Cardiac fibroblast (primary cell): ENCODE results near the gene DPYSL5.

ENCODE experiments used
- DNase-seq, 2 donors: peaks; one replicate each; pipeline versions ENCODE4 v3.0.0 to v3.0.0-alpha.2; 2010; ENCODE audit warnings: low read depth in 2 of 2
- H3K4me3 ChIP-seq, 2 donors: replicated peaks in 1 of 2; 1 replicate in 1 of 2; 2 replicates in 1 of 2; pipeline ENCODE4 v1.5.1; 2011; ENCODE audit warnings: low read depth in 2 of 2, low read length in 2 of 2, mild to moderate bottlenecking in 2 of 2, moderate library complexity in 1 of 2
- TF ChIP-seq, protein P1 (sequence below): IDR thresholded peaks from one replicate; pipeline ENCODE4 v1.5.1; 2011; ENCODE audit warnings: low read depth, mild to moderate bottlenecking, low read length, inconsistent platforms

The DPYSL5 gene

DNA sequence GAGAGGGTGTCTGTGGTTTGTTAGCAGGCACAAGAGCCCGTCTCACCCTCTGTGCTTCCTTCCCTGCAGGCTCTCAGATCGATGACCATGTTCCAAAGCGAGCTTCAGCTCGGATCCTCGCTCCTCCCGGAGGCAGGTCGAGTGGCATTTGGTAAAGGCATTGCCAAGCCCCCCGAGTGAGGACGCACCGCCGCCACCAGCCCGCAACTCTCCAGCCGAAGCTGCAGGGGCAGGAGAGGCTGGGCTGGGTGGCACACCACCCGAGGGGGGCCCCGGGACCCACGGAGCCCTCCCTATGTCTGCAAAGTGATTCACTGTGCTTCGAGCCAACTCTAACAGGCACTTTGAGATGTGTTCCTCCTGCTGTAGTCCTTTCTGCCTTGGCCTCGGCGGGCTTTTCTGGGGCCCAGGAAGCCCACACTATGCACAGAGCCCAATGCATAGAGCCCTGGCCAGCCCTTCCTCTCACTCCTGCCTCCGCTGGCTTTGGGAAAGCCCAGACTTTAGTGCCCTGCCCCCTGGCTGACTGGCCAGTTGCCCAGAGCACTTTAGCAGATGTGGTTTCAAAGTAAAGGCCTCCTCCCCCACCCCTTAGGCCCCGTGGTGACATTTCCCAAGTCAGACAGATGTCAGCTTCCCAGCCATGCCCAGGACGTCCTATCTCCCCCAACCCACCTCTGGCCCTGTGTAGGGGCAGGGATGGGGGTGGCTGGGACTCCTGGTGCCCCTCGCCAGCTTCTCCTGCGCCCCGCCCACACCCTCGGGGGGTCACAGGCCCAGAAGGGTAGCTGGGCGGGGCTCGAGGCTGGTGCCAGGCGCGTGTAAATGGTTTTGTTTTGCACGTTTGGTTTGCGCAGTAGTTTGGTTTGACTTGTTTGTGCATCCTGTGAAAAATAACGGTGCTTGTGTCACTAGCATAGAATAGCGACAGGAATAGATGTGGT is 99.2 kb downstream of the DPYSL5 start:
- TF ChIP-seq, protein P1, sequence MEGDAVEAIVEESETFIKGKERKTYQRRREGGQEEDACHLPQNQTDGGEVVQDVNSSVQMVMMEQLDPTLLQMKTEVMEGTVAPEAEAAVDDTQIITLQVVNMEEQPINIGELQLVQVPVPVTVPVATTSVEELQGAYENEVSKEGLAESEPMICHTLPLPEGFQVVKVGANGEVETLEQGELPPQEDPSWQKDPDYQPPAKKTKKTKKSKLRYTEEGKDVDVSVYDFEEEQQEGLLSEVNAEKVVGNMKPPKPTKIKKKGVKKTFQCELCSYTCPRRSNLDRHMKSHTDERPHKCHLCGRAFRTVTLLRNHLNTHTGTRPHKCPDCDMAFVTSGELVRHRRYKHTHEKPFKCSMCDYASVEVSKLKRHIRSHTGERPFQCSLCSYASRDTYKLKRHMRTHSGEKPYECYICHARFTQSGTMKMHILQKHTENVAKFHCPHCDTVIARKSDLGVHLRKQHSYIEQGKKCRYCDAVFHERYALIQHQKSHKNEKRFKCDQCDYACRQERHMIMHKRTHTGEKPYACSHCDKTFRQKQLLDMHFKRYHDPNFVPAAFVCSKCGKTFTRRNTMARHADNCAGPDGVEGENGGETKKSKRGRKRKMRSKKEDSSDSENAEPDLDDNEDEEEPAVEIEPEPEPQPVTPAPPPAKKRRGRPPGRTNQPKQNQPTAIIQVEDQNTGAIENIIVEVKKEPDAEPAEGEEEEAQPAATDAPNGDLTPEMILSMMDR, result no peak
- H3K4me3 ChIP-seq, result no peak overlapping the region
- peak; percentile 34 to 67 for DNase-seq

DNA sequence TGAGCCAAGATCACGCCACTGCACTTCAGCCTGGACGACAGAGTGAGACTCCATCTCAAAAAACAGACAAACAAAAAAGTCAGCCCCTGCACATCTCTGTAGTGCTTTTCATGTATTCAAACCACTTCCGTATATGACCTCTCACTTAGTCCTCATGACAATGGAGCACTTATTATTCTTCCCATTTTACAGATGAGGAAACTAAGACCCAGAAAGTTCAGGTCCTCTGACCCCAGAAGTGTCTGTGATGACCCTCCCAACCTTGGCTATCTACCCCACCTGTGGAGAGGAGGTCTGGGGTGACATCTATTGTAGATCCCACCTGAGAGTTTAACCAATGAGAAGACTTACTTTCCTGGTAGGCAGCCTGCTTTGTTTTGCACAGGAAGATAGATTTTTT is 100.9 kb downstream of the DPYSL5 start:
- TF ChIP-seq, protein P1, result no peak
- DNase-seq, result no peak
- H3K4me3 ChIP-seq, result no peak overlapping the region

DNA sequence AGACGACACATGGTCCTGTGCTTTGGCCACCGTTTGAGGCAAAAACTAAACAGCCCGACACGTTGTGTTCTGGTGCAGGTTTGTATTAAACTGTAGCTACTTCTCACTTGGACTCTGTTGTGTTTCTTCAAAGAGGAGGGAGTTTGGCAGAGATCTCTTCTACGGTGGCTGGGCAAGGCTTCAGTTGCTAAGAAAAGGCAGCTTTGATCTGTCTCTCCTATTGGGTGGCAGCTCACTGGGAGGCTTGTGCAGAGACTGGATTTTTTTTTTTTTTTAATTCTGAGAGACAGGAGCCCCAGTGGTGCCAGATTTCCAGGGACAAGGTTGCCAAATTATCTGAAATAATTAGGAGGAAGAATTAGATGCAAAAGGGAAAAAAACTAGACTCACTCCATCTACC is 102.3 kb downstream of the DPYSL5 start:
- DNase-seq, result no peak
- TF ChIP-seq, protein P1, result no peak
- H3K4me3 ChIP-seq, result no peak overlapping the region

DNA sequence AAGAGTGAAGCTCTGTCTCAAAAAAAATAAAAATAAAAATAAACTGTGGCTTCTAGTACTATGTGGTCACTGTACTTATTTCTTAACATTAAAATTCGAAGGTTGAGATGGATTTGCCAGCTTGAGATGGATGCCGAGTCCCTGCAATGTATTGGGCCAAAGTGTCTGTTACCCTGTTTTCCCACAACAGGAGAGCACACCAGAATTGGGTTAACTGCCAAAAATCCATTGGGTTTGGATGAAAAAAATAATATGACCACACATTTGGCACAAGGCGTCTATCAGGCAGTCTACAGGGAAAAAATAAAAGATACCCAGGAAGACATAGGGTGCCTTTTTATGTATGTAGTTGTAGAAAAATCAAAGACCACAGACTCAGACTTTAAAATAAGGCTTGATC is 103.3 kb downstream of the DPYSL5 start:
- no peak overlapping the region for H3K4me3 ChIP-seq
- no peak for DNase-seq
- TF ChIP-seq, protein P1, result no peak

DNA sequence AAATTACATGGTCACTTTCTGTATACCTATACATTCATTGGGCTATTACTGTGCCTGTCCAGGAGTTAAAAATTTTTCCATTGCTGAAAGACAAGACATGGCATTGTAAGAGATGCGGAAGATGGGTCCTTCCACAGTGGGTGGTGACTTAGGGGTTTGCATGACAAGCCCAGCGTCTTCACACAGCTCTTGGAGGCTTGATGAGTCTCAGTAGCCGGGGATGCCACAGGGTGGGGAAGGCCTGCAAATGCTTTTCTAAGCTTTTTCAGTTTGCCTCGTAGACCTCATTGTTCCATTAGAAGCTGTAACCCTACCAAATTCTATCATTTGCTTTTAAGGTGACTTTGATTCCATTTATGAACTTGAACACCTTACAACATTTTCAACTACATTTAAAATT is 104.4 kb downstream of the DPYSL5 start:
- DNase-seq, result no peak
- TF ChIP-seq, protein P1, result no peak
- H3K4me3 ChIP-seq, result no peak overlapping the region

DNA sequence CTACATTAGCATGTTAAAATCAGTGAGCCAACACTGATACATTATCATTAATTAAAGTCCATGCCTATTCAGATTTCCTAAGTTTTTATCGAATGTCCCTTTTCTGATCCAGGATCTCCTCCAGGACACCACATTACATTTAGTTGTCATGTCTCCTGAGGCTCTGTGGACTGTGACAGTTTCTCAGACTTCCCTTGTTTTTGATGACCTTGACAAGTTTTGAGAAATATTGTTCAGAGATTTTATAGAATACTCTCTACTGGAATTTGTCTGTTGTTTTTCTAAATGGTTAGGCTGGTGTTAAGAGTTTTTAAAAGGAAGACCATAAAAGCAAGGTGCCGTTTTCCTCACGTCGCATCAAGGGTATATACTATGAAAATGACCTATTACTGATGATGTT is 106.2 kb downstream of the DPYSL5 start:
- H3K4me3 ChIP-seq, result no peak overlapping the region
- no peak for DNase-seq
- TF ChIP-seq, protein P1, result no peak
